HG02678 (cell line): ENCODE results near the gene UBR4.

ENCODE experiments used
- ATAC-seq: cut with Tn5 transposase; IDR thresholded peaks from one replicate; pipeline ENCODE4 v1.9.1; 2021; ENCODE audit warnings: mild to moderate bottlenecking, moderate library complexity; ENCODE audit not compliant: unreplicated experiment

The UBR4 gene

GRCh38 chr1:19038732-19039131 is 171.3 kb downstream of the UBR4 start:
- ATAC-seq = no peak

GRCh38 chr1:19038096-19038495 is 172.0 kb downstream of the UBR4 start:
- no peak for ATAC-seq

GRCh38 chr1:19037659-19038058 is 172.4 kb downstream of the UBR4 start:
- ATAC-seq = no peak

GRCh38 chr1:19036813-19037605 is 173.1 kb downstream of the UBR4 start:
- no peak for ATAC-seq

GRCh38 chr1:19036041-19036812 is 173.8 kb downstream of the UBR4 start:
- no peak for ATAC-seq

- no peak for ATAC-seq
Measured at GRCh38 chr1:19035377-19036040, 174.6 kb downstream of the UBR4 start.

- ATAC-seq = no peak
Measured at GRCh38 chr1:19034721-19035120, 175.3 kb downstream of the UBR4 start.

- ATAC-seq = no peak
Measured at GRCh38 chr1:19033926-19034680, 176.0 kb downstream of the UBR4 start.

GRCh38 chr1:19033515-19033839 is 176.6 kb downstream of the UBR4 start:
- ATAC-seq = no peak

- no peak for ATAC-seq
Measured at GRCh38 chr1:19032701-19033514, 177.2 kb downstream of the UBR4 start.

- no peak for ATAC-seq
Measured at GRCh38 chr1:19032413-19032695, 177.7 kb downstream of the UBR4 start.

GRCh38 chr1:19029191-19030085 is 180.6 kb downstream of the UBR4 start:
- no peak for ATAC-seq

GRCh38 chr1:19028546-19029129 is 181.4 kb downstream of the UBR4 start:
- ATAC-seq = no peak

GRCh38 chr1:19028110-19028509 is 182.0 kb downstream of the UBR4 start:
- no peak for ATAC-seq
